ENCODE results near the gene ANKRD66. TPM values are rescaled to one million over a fixed set of nuclear protein-coding genes. Genes with fewer than 3 reads are reported as not detected.
"Not testable (repeated sequence)": the region's sequence is repeated elsewhere in the genome, so short reads cannot be mapped to it uniquely, and the experiment has no call there.

Gene ANKRD66
- total RNA-seq, 2 experiments from 2014 or later: not detected

DNA sequence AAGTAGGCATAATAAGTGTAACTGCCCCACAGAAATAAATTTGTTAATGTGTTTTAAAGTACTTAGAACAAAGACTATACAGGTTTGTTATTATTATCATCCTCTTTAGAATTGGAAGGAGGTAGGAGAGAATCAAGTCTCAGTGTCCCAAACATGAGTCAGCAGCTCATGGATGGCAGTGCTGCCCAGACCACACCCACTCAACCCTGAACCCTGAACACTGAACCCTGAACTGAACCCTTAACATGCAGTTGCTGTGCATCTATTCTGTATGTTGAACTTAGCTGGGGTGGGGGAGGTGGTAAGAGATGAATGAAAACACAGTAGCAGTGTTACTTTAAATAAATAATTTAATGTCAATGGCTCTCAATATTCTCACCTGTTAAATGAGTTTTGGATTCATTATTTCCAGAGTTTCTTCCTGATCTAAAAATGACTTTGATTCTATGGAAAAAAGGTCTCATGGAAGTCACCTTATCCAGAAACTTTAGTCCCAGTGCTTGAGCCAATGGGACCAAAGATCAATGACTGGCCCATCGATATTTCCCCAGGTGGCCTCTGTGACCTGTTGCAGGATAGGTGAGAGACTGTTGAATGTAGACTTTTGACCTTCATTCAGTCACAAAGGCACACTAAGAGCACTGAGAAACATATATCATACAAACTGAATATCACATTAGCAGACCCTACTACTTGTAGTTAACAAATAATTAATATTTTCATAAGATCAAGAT is 3.1 kb upstream of the ANKRD66 start:
- DNase-seq: no peak
- H3K27me3 Mint-ChIP-seq: peaks cover 36% of the 10 kb centered on the region
- no peaks in the 10 kb centered on the region for H3K36me3 Mint-ChIP-seq
- H3K9me3 Mint-ChIP-seq: no peaks in the 10 kb centered on the region
- H3K4me3 Mint-ChIP-seq: no peak overlapping the region
- H3K27ac Mint-ChIP-seq: no peak overlapping the region
- no peaks in the 10 kb centered on the region for H3K4me1 Mint-ChIP-seq

DNA sequence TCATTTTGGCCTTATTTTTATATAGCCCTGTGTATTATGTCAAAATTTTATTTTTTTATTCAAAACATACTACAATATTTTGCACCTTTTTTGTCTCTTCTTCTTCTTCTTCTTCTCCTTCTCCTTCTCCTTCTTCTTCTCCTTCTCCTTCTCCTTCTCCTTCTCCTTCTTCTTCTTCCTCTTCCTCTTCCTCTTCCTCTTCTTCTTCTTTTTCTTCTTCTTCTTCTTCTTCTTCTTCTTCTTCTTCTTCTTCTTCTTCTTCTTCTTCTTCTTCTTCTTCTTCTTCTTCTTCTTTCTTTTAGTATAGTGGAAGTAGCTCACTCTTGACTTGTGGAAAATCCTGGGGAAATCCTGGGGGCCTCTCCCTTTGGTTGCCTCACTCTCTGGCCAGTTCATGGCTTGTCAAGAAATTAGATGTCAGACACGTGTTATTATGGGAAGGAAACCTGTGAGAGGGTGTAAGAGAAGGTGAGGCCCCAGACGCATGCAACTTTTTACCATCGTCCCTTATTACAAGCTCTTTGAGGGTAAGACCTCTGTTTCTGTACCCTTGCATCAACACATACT is 2.5 kb upstream of the ANKRD66 start:
- DNase-seq, H3K4me1 Mint-ChIP-seq, H3K4me3 Mint-ChIP-seq, H3K9me3 Mint-ChIP-seq, H3K36me3 Mint-ChIP-seq, H3K27ac Mint-ChIP-seq: not testable (repeated sequence)
- peaks cover 37% of the 10 kb centered on the region for H3K27me3 Mint-ChIP-seq

GRCh38 chr6:46745973-46746372 is 760 bp upstream of the ANKRD66 start:
- peaks cover 32% of the 10 kb centered on the region for H3K27me3 Mint-ChIP-seq
- H3K27ac Mint-ChIP-seq: no peak overlapping the region

DNA sequence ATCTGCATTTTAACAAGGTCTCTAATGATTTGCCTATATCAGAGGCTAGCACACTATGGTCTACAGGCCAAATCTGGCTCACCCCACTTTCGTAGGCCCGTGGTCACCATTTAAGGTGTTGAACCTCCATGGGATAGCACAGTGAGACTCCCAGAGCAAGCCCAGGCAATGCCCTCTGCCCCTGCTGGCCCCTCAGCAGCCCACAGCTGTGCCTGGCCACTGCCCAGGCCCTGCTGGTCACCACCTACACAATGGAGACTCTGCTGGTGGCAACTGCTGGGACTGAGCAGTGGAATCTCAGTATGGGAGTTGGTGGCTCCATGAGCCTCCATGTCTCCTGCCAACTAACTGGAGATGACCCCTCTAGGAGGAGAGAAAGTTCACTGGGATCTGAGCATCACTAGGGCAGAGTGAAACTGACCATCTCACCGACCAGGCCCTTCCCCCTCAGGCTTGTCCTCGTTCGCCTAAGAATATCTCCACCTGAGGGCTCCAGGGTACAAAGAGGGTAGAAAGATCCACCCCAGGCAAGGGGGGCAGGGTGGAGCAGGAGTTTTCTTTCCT is 2.3 kb downstream of the ANKRD66 start:
- Mint-ChIP-seq H3K27me3 (peaks cover 22% of the 10 kb centered on the region), H3K9me3 (no peaks in the 10 kb centered on the region), H3K27ac (no peak overlapping the region), H3K4me1 (no peaks in the 10 kb centered on the region), H3K4me3 (no peak overlapping the region), H3K36me3 (no peaks in the 10 kb centered on the region)
- DNase-seq: no peak

More at GRCh38 chr6:46745973-46746372, 760 bp upstream of the ANKRD66 start:
- H3K9me3 Mint-ChIP-seq: no peaks in the 10 kb centered on the region
- H3K4me1 Mint-ChIP-seq: no peaks in the 10 kb centered on the region
- H3K36me3 Mint-ChIP-seq: no peaks in the 10 kb centered on the region
- DNase-seq: no peak
- no peak overlapping the region for H3K4me3 Mint-ChIP-seq

DNA sequence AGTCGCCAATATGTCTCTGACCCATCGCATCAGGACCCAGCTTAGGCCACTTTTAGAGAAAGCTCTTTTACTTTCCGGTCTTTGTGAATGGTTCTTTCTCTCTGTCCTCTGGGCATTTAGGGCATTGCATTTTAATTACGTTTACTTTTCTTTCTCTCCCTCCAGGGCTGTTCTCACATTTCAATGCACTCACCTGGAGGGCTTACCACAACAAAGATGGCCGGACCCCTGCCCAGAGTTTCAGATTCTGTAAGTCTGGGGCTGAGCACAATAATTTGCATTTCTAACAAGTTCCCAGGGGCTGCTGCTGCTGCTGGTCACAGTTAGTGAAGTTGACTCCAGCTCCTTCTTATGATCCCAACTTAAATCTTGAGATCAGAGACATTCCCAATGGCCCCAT is 3.0 kb downstream of the ANKRD66 start:
- no peaks in the 10 kb centered on the region for H3K36me3 Mint-ChIP-seq
- H3K9me3 Mint-ChIP-seq: no peaks in the 10 kb centered on the region
- H3K4me1 Mint-ChIP-seq: no peaks in the 10 kb centered on the region
- H3K27me3 Mint-ChIP-seq: peaks cover 16% of the 10 kb centered on the region
- no peak overlapping the region for H3K4me3 Mint-ChIP-seq
- DNase-seq: no peak
- H3K27ac Mint-ChIP-seq: no peak overlapping the region

- no peak overlapping the region for H3K27ac Mint-ChIP-seq
- no peak for DNase-seq
These were observed 4.9 kb downstream of the ANKRD66 start for GRCh38 chr6:46751658-46752057.

GRCh38 chr6:46755865-46756264 is 9.1 kb downstream of the ANKRD66 start:
- H3K4me3 Mint-ChIP-seq: no peak overlapping the region
- no peaks in the 10 kb centered on the region for H3K9me3 Mint-ChIP-seq
- no peaks in the 10 kb centered on the region for H3K36me3 Mint-ChIP-seq
- no peak for DNase-seq
- no peaks in the 10 kb centered on the region for H3K4me1 Mint-ChIP-seq
- H3K27ac Mint-ChIP-seq: no peak overlapping the region
- peaks cover 3% of the 10 kb centered on the region for H3K27me3 Mint-ChIP-seq

More at GRCh38 chr6:46751658-46752057, 4.9 kb downstream of the ANKRD66 start:
- Mint-ChIP-seq H3K4me1 (no peaks in the 10 kb centered on the region), H3K4me3 (no peak overlapping the region), H3K27me3 (peaks cover 3% of the 10 kb centered on the region), H3K36me3 (no peaks in the 10 kb centered on the region), H3K9me3 (no peaks in the 10 kb centered on the region)

- peaks cover 4% of the 10 kb centered on the region for H3K27me3 Mint-ChIP-seq
- no peak for DNase-seq
- no peaks in the 10 kb centered on the region for H3K9me3 Mint-ChIP-seq
- H3K27ac Mint-ChIP-seq: no peak overlapping the region
- no peak overlapping the region for H3K4me3 Mint-ChIP-seq
- H3K36me3 Mint-ChIP-seq: no peaks in the 10 kb centered on the region
- H3K4me1 Mint-ChIP-seq: no peaks in the 10 kb centered on the region
These were observed 9.9 kb downstream of the ANKRD66 start for GRCh38 chr6:46756469-46757213.

DNA sequence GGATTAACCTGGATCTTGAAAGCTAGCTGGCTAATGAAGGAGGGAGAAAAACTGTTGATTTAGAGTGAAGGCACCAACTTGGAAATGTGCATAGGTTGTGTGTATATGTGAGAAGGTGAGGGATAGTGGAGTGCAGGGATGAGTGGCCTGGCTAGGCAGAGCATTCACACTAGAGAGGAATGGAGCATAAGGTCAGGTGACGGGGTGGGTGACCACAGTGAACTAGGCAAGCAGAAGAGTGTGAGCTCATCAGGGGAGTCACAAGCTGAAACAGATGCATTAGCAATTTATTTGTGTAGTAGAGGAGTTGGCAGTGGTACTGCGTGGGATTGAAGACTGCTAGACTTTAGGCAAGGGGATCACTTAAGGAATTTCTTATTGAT is 10.5 kb downstream of the ANKRD66 start:
- DNase-seq: no peak
- peaks cover 4% of the 10 kb centered on the region for H3K27me3 Mint-ChIP-seq
- no peak overlapping the region for H3K27ac Mint-ChIP-seq
- no peak overlapping the region for H3K4me3 Mint-ChIP-seq
- no peaks in the 10 kb centered on the region for H3K9me3 Mint-ChIP-seq
- no peaks in the 10 kb centered on the region for H3K4me1 Mint-ChIP-seq
- no peaks in the 10 kb centered on the region for H3K36me3 Mint-ChIP-seq

DNA sequence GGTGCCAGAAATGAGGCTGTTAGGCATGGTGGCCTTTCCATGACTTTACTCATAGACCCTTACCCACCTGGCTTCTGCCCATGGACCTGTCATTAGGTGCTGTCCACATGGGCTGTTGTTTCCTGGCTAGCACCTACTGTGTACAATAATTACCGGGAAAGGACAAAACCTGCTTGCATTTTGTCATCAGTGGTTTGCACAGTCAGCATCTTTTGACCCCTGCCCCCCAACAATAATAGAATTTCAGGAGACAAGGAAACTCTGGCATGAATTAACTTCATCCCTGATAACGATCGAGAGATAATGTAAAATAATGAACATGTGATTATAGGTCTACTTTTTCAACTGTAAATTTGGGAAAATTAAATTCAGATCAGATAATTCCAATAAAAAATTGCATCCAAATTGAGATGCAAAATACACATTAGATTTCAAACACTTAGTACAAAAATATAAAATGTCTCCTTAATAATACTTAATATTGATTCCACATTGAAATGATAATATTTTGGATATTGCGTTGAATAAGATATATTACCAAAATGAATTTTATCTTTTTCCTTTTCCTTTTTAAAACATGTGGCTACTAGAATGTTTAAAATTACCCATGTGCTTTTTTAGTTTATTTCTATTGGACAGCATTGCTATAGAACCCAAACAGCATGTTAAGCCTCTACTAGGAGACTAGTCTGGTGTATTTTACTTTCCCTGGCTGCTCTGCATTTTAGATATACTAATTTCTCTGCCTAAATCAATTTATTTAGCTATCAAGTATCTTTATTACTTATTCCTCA is 12.4 kb downstream of the ANKRD66 start:
- DNase-seq: no peak
- Mint-ChIP-seq H3K36me3 (peaks cover 2% of the 10 kb centered on the region), H3K9me3 (peaks cover 2% of the 10 kb centered on the region)

DNA sequence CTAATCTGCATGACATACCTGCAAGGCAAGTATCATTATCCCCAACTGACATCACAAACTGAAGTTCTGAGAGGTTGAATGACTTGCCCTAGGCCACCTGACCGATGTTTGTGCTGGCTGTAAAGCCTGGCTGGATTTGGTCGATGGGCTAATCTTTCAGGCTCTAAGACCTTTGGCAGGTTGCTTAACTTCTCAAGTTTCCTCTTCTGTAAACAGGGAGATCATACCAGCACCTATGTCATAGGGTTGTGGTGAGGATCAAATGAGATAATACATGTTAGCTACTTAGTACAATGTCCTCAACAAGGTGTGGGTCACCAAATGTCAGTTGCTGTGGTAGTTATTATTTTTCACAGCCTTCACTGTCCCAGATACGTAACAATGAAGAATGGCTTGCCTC is 14.2 kb downstream of the ANKRD66 start:
- Mint-ChIP-seq H3K36me3 (peaks cover 2% of the 10 kb centered on the region), H3K4me1 (no peaks in the 10 kb centered on the region), H3K9me3 (peaks cover 2% of the 10 kb centered on the region), H3K27ac (no peak overlapping the region), H3K4me3 (no peak overlapping the region), H3K27me3 (peaks cover 23% of the 10 kb centered on the region)
- no peak for DNase-seq

More for the DNA sequence above, 12.4 kb downstream of the ANKRD66 start:
- no peak overlapping the region for H3K27ac Mint-ChIP-seq
- peaks cover 13% of the 10 kb centered on the region for H3K27me3 Mint-ChIP-seq
- no peaks in the 10 kb centered on the region for H3K4me1 Mint-ChIP-seq
- no peak overlapping the region for H3K4me3 Mint-ChIP-seq

DNA sequence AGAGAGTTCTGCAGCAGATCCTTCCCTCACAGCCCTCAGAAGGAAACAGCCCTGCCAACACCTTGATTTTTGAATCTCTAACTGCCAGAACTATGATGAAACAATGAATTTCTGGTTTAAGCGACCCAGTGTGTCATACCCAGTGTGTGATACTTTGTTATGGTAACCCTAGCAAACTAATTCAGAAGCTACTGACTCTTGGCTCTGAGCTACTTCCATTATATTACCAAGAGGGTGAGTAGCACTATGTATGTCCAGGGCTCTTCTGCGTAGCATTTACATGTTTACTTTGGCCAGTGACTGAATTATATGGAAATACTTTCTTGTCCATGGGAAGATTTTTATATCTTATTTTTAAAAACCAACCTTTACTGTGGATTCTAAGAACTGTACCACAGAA is 16.7 kb downstream of the ANKRD66 start:
- Mint-ChIP-seq H3K9me3 (peaks cover 2% of the 10 kb centered on the region), H3K36me3 (peaks cover 2% of the 10 kb centered on the region), H3K27me3 (peaks cover 28% of the 10 kb centered on the region), H3K27ac (no peak overlapping the region), H3K4me1 (no peaks in the 10 kb centered on the region), H3K4me3 (no peak overlapping the region)
- DNase-seq: no peak

GRCh38 chr6:46764280-46764679 is 17.5 kb downstream of the ANKRD66 start:
- H3K36me3 Mint-ChIP-seq, H3K4me1 Mint-ChIP-seq, H3K4me3 Mint-ChIP-seq, DNase-seq, H3K27ac Mint-ChIP-seq, H3K9me3 Mint-ChIP-seq: not testable (repeated sequence)
- H3K27me3 Mint-ChIP-seq: peaks cover 36% of the 10 kb centered on the region

DNA sequence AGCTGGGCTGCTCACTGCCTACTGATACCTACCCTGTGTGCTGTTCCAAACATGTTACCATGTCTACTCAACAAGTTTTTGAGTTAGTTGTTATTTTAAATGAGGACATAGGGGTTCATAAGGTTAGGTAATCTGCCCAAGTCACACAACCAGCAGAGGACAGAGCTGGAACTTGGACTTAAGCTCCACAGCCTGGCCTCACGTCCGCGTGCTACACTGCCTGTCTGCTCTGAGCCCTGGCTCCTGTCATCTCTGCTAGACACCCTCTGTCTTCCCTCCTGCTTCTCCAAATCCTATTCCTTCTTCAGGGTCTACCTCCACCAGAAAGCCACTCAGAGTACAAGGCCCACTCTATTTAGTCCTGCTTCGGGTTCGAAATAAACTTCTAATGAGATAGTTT is 18.2 kb downstream of the ANKRD66 start:
- H3K36me3 Mint-ChIP-seq: peaks cover 2% of the 10 kb centered on the region
- no peak overlapping the region for H3K4me3 Mint-ChIP-seq
- H3K9me3 Mint-ChIP-seq: peaks cover 2% of the 10 kb centered on the region
- no peak for DNase-seq
- no peak overlapping the region for H3K27ac Mint-ChIP-seq
- peaks cover 38% of the 10 kb centered on the region for H3K27me3 Mint-ChIP-seq
- no peaks in the 10 kb centered on the region for H3K4me1 Mint-ChIP-seq

DNA sequence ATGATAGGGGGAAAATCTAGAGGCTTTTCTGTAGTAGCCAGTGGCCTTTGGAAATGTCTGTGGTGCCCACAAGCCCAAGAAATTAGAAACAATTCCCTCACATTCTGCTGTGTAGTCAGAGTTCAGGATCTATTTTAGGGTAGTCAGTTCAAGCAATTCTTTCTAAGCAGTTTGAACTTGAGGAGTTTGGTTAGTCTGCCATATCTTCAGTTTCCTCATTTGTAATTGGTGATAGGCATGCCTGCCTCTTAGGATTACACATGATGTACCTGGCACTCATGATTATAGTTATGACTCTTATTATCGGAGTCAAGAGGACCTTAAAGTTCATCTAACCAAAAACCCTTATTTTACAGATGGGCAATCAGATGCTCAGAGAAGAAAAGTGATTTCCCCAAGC is 25.3 kb downstream of the ANKRD66 start:
- Mint-ChIP-seq H3K9me3 (no peaks in the 10 kb centered on the region), H3K27me3 (peaks cover 19% of the 10 kb centered on the region), H3K4me3 (no peak overlapping the region), H3K36me3 (no peaks in the 10 kb centered on the region), H3K4me1 (no peaks in the 10 kb centered on the region), H3K27ac (no peak overlapping the region)
- DNase-seq: no peak

Measured in activated naive CD8-positive, alpha-beta T cell treated with anti-CD3 and anti-CD28 coated beads for 36 hours (primary cell).